Left lobe of liver (tissue), 2 donors: ENCODE measurements around the gene FYN. TPM values are rescaled to one million over a fixed set of nuclear protein-coding genes. Genes with fewer than 3 reads are reported as not detected.
"Not testable (repeated sequence)": the region's sequence is repeated elsewhere in the genome, so short reads cannot be mapped to it uniquely, and the experiment has no call there.

Experiments used
- ATAC-seq: fragments of 200-7000 bp; cut with Tn5 transposase; one replicate; pipeline ENCODE4 v1.9.1; 2020; ENCODE audit warnings: mild to moderate bottlenecking, moderate library complexity
- DNase-seq: peaks from one replicate; pipeline ENCODE4 v3.0.0-alpha.2; 2020; ENCODE audit warnings: low spot score
- total RNA-seq: library from RNA; stranded (reverse); gene quantifications from one replicate; pipeline ENCODE4 v1.2.1, GENCODE V29; 2021
- donor health status: DM: no; HTN: no; CAD: no; lungs with moderate emphysema.
- donor health status: DM: no; HTN: yes; CAD: no.

The FYN gene
- total RNA-seq, 1 donor from 2014 or later: 30.0 TPM

DNA sequence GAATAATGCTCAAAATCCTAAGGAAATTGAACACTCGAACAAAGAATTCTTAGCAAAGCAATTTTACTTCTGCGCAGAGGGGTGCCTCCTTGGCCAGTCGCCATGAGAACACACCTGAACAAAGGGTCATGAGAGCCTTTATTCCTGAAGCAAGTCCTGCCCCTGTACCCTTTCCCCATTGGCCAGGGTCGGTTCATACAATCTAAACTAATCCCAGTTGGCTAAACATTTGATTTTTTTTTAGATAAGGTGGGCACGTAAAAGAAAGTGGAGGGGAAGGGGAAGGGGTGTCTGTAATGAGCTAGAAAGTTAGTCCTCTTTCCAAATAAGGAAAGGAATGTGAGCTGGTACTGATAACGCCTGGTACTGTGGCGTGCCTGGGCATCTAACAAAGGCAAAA, 37.9 kb downstream of the FYN start:
- DNase-seq, ATAC-seq: not testable (repeated sequence)

DNA sequence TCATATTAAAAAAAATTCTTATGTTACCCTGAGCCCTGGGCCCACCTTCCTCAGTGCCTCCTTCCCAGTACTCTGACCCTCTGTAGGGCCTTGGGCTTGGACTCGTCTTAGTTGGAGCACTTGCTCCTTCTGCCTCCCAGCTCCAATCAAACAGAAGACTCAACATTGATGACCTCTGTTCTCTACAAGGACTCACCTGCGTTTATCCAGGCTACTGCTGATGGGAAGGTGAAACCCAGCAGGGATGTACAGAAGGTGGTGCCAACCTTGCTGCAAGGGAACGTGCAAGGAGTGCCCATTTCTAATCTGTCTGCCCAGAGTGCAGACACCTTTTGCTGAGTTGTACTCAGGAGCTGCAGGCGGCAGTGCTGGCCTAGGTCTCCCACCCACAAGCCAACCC, 38.9 kb downstream of the FYN start:
- no peak for DNase-seq
- no peak for ATAC-seq

DNA sequence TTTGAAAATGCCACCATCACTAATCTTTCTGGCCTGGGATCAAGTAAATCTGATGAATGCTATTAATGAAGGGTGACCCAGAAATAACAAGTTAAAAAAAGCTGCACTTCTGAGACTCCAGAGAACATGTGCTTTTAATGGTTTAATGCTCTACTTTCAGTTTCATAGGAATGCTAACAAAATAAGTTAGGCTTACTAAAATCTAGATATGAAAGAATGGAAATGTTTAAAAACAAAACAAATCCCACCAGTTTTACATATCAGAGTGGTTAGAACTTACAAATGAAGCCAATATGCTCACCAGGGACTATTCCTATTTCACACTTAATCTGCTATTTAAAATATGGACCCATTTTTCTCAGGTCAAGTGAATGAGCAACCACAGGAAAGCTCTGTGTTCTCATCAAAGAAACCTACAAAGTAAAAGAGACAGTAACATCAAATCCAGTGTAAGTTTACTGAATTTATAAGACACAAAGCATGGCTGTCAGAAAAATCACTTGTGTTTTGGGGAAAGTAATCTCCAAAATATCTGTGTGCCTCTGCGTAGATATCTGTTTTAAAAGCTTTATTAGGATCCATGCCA, 40.3 kb downstream of the FYN start:
- no peak for DNase-seq
- no peak for ATAC-seq

DNA sequence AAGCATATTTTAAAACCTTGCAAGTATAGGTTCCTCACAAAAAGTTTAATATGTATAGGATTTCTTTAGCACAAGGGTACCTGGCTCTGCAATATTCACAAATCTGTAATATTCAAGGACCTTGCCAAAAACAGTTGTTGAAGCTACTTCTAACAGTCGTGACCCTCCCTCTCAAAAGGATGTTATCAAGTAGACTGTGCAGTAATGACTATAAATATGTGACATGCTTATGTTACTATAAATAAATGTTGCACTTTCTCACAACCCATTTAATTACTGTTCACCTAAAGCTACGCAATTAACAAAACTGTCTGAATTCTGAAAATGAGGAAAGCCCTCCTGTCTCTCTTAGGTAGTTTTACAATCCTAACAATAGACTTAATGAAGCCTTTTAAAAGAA, 41.8 kb downstream of the FYN start:
- ATAC-seq (no peak), DNase-seq (no peak)

- DNase-seq (no peak), ATAC-seq (no peak)
Observed at GRCh38 chr6:111829998-111830397, 43.3 kb downstream of the FYN start.

- ATAC-seq: no peak
- no peak for DNase-seq
Observed at GRCh38 chr6:111829581-111829980, 43.7 kb downstream of the FYN start.

DNA sequence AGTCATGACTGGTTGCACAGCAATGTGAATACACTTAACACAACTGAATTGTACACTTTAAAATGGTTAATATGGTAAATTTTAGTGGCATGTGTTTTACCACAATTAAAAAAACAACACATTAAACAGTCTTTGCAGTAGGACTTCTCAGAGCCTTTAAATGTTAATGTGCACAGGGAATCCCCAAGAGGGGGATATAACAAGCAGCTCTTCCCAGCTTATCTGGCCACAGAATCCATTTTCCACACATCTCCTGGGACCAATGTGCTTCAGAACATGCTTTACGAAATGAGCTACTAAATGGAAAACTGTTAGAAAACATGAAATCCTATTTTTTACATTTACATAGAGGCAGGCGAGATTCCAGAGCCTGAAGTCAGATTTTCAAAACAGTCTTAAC, 44.4 kb downstream of the FYN start:
- no peak for ATAC-seq

GRCh38 chr6:111825439-111826086, 47.7 kb downstream of the FYN start:
- DNase-seq (no peak), ATAC-seq (no peak)

More for the DNA sequence above, 44.4 kb downstream of the FYN start:
- no peak for DNase-seq

DNA sequence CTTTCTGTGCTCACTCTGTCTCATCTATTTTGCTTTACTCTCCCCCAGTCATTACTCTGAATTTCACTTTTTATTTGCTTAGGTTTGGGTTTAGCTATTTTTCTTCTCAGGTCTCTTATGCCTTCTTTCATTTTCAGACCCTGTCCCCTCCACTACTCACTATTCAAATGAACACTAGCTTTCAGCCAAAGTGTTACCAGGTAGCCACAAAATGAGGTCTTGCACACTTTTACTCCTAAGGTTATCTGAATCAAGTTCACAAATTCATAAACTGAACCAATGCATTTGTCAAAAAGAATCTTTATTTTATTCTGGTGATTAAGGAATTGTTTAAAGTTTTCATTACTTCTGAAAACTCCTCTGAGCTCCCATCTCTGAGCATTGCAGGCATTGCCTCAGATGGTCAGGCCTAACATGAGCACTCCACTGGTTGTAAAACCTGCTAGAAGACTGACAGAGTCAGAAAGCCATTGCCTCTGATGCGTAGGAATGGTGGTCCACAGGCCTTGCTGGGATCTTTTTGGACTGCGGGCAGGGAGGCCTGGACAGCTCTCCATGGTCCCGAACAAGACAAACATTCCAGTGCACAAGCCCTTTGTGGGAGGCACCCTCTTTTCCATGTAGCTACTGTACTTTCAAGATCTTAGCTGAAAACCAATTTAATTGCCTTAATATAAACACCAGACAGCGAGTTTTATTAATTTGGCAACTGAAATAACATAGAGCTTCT, 48.5 kb downstream of the FYN start:
- no peak for ATAC-seq
- DNase-seq: no peak

- no peak for ATAC-seq
- no peak for DNase-seq
Observed at GRCh38 chr6:111823831-111824607, 49.2 kb downstream of the FYN start.

DNA sequence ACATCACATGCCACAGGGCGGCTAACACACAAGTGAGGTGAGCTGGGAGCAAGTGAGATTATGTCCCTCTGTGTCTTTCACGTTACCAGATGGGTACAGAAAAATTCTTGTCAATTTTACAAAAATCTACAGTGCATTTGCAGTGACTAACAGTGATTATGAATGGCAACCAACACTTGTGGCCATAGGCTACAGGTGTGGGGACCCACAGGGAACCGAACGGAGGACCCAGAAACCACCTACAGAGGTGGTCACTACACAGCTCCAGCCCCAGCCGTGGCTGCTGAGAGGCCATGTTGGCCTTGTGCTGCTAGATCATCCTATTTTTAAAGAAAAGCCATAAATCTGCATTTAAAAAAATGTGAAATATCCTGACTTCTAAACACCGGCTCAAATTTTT, 50.2 kb downstream of the FYN start:
- DNase-seq: no peak
- no peak for ATAC-seq

- ATAC-seq (no peak), DNase-seq (no peak)
Observed at GRCh38 chr6:111819458-111819857, 53.8 kb downstream of the FYN start.

DNA sequence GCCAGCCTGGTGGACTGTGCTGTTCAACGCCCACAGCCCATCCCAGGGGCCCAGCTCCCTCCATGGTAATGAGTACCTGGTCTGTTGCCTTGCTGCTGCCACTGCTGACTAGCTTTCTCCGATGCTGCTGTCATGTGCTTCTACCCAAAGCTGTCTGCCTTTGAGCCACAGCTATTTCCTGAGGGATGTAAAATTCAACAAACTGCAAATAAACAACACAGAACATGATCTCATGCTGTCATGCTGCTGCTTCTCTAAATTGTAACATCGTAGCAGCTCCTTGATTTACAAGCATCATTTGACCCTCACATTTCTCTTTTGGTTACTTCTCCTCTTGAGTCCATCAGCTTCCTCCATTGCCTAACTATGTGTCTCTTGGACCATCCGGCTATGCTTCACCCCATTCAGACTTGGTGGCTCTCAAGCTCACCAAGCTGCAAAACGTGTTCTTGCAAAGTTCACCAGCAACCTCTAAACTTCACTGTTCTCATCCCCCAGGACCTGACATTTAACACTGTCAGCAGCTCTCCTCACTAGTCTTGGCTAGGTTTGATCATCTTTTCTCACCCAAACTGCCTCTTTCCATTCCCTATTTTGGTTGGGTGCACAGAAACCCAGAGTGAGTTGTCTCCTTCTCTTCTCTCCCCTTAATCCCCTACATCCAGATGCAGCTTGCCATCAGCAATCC, 54.6 kb downstream of the FYN start:
- no peak for ATAC-seq
- DNase-seq: no peak

- ATAC-seq: no peak
- DNase-seq: no peak
Observed at GRCh38 chr6:111817451-111818120, 55.7 kb downstream of the FYN start.

DNA sequence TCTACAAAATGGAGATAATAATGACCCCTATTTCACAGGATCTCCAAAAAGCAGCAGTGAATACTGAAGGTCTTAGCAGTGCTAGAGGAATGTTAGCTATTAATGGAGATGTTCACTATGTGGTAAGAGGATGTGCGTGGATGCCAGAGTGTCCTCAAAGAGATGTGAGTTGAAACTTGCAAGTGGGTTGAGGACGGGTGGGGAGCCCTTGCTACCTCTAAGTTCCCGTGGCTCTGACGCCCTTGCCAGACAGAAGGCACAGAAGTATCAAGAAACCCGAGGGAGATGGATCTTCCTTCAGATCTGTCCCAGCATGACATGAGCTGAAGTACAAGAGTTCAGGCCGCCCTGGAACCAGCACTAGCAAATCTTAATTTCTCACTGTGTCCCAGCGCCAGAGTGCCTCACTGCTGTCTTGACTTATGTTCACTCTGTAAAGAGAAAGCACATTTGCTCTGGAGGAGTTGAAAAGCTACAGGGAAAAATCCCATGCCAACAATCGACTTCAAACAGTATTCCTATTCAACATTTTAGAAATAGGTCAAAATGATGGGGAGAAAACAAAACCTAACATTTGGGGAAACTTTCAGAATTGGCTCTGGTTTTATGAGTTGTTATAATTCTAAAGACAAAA, 59.5 kb downstream of the FYN start:
- ATAC-seq (no peak), DNase-seq (no peak)

- no peak for ATAC-seq
Observed at GRCh38 chr6:111813237-111813636, 60.0 kb downstream of the FYN start.

DNA sequence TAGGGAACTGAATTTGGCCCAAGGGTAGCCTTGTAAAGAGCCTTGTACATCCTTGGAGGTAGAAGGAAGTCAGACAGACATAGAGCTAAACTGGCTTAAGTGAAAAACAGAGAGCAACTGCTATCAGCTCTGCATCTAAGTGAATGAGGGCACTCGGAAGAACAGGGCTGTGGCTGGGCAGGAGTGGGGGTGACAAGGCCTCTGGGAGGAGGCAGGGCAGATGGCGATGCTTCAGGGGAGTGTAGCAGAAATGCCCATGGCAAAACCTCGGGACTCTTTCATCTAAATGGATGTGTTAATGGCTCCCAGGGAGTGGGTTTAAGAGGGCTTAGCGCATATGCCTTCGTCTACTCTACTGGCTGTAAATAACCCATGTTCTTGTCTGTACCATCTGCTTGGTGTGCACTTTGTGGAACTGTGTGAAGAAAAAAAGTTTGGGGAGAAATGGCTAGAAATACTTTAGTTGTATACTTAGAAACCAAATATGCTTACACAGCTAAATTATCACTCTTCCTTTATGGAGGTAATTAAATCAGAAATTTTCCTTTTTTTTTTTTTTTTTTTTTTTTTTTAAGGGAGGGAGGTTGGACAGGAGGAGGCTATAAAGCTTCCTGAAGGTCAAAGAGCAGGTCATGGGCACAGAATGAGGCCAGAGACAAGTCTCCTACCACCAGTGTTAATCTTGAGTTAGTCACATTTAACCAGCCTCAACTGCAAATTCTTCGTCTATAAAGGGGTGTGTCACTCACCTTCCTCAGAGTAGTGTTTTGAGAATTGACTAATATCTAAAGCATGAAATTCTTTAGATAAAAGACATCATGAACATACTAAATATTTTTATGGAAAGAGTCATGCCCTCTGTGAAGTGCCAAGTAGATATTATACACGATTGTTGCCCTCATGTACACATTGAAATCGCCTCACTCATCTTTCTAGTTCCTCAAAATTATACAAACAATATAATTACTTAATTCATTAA, 60.9 kb downstream of the FYN start:
- ATAC-seq (no peak), DNase-seq (no peak)

More at GRCh38 chr6:111813237-111813636, 60.0 kb downstream of the FYN start:
- DNase-seq: no peak

GRCh38 chr6:111810294-111811131, 62.7 kb downstream of the FYN start:
- DNase-seq (no peak), ATAC-seq (no peak)
